Measurements from ENCODE around the gene FMNL2.
A peak's percentile ranks its signal among the peaks of the same experiment; 100 is the strongest.
"Not testable (repeated sequence)": the region's sequence is repeated elsewhere in the genome, so short reads cannot be mapped to it uniquely, and the experiment has no call there.

FMNL2 gene

DNA sequence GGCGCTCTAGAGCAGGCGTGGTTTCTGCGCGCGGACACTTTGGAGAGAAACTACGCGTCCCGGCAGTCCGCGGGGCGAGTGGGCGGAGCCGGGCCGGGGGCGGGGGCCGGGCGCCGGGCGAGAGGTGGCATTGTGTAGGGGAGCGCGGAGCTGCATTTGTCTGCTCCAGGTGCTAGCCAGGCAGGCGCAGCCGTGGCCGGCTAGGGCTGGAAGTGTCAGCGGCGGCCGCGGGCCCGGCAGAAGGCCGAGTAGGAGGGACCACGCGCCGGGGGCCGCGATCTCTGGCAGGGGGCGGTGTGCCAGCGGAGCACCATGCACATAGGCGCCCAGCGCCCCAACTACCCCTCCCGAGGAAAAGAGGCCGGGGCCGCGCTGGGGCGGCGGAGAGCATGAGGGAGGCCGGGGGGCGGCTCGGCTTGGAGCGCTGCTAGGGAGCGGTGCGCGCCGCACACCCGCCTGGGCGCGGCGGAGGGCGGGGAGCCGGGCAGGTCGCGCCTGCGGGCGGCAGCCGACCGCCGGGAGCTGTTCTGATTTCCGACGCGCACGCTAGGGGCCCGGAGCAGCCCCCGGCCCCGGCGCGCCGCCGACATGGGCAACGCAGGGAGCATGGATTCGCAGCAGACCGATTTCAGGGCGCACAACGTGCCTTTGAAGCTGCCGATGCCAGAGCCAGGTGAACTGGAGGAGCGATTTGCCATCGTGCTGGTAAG, at the start of gene FMNL2:
Gene FMNL2 (plus strand): TSS at position 159 of the 710 bp plus-strand sequence.
- DNase-seq (ENCODE audit: low read depth): peak; percentile 68

DNA sequence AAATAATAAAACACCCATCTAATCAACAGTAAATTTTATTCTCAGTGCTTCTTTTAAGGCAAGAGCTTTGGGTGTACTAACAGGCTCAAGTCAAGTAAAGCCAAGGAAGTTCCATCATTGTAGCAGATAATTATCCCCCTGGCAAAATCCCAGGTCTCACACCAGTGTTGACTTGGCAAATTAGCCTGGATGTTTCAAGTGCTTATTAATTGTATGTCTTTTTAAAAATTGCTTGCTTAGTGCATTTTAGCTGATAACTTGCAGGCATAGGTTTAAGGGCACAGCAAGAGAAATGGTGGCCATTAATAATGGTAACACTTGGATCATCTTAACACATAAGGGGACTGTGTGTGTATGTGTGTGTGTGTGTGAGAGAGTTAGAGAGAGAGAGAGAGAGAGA, 42.0 kb upstream of the FMNL2 start:
- no peak for DNase-seq (ENCODE audit: low read depth)

DNA sequence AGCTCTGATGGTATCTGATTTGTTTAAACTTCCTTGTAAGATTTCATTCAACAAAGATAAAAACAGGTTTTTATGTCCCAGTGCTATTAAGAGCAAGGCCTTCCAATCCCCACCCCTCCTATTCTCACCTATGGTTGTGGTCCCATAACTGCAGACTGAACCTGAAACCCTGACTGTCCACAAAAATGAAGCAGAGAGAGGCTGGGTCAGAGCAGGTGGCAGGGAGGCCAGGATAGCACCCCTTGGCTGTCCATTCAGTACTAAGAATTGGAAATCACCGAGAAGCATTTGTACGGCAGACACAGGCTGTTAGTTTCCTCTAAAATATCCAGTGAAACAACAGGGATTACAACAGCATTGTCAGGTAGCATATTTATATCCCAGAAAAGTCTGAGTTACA, 37.3 kb upstream of the FMNL2 start:
- no peak for DNase-seq (ENCODE audit: low read depth)

DNA sequence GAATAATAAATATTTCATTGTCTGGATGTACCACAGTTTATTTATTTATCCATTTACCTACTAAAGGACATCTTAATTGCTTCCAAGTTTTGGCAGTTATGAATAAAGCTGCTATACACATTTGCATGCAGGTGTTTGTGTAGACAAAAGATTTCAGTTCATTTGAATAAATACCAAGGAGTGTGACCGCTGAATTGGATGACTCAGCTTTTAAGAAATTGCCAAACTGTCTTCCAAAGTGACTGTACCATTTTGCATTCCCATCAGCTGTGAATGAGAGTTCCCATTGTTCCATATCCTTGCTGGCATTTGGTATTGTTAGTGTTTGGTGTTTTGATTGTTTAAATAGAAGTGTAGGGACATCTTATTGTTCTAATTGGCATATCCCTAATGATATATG, 36.2 kb upstream of the FMNL2 start:
- DNase-seq (ENCODE audit: low read depth): no peak

DNA sequence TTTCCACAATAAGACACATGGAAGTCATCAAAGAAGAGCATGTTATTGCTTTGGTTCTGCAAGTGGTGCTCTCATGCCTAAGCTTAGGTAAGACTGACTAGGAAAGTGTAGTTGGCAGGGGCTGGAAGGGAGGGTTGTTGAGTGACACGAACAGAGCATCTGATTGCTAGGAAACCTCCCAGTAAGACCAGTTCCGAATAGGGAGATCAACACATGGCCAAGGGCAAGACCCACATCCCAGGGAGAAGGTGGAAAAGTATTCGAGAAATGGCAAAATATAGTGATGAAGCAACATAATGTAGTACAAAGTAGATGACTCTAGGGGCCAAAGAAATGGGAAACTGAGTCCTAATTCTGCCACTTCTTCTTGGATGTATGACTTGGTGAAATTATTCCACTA, 33.8 kb upstream of the FMNL2 start:
- no peak for DNase-seq (ENCODE audit: low read depth)

DNA sequence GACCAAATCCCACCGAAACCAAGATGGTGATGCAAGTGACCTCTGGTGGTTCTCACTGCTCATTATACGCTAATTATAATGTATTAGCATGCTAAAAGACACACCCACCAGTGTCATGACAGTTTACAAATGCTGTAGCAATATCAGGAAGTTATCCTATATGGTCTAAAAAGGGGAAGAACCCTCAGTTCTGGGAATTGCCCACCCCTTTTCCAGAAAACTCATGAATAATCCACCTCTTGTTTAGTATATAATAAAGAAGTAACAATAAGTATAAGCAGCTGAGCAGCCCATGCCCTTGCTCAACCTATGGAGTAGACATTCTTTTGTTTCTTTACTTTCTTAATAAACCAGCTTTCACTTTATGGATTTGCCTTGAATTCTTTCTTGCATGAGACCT, 31.0 kb upstream of the FMNL2 start:
- no peak for DNase-seq (ENCODE audit: low read depth)

DNA sequence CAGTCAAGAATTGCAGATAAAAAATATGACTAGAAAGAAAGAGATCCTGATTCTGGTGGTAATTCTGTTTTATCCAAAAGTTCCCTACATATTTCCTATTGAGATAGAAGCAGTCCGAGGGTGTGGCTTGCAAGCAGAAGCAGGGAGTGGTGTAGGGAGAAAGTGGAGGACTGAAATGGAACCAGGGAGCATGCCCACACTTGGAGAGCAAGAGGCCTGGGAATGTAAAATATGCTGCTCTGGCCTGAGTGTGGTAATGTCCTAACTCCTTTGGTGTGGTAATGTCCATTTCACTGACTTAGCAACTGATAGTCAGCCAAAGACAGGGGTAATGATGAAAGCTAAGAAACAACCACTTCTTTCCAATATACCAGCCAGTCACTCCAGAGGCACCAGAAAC, 30.1 kb upstream of the FMNL2 start:
- peak; percentile 62 for DNase-seq (ENCODE audit: low read depth)

DNA sequence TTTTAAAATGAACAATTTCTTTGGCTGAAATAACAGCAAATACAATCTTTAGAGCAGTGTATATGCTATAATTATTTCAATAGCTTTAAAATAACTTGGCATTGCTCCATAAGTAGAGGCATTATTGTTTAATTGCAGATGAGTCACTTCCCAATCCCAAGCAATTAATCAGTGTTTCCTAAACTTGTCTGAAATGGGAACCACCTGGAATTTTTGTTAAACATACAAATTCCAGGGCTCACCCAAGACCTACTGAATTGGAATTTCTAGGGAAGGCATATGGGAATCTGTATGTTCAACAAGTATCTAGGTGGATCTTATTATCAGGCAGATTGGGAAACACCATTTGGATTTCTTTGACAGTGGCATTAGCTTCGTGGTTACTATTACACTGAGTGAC, 27.1 kb upstream of the FMNL2 start:
- no peak for DNase-seq (ENCODE audit: low read depth)

DNA sequence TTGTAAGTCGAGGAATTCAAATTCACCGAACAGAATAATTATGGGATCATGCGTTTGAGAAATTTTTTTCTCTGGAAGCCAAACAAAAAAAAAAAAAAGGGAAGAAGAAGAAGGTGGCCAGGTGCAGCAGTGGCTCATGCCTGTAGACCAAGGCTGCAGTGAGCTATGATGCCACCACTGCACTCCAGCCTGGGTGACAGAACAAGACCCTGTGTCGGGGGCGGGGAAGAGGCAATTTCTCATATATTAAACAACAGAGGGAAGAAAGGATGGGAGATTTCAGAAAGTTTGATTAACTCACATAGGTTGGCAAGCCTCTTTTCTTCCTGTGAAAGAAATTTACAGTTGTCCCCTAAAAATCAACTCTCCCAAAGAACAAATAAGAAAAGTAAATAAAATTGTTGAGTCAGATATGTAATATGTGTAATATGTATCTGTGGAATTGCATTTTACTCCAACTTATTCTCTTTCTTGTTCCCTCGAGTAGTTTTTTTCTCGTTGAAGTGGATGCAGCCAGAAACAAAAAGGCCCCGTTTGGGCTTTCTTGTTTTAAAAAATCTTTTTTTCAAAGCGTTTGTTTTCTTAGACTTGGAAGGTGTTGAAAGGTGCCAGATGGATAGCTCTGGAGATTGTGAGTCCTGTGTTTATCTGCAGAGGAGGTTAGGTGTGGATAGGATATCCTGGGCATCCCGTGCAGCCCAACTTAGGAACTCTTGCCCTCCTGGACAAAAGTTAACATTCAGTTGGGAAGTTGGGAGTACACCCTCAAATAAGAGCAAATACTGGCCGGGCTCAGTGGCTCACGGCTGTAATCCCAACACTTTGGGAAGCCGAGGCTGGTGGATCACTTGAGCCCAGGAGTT, 25.4 kb upstream of the FMNL2 start:
- no peak for DNase-seq (ENCODE audit: low read depth)

DNA sequence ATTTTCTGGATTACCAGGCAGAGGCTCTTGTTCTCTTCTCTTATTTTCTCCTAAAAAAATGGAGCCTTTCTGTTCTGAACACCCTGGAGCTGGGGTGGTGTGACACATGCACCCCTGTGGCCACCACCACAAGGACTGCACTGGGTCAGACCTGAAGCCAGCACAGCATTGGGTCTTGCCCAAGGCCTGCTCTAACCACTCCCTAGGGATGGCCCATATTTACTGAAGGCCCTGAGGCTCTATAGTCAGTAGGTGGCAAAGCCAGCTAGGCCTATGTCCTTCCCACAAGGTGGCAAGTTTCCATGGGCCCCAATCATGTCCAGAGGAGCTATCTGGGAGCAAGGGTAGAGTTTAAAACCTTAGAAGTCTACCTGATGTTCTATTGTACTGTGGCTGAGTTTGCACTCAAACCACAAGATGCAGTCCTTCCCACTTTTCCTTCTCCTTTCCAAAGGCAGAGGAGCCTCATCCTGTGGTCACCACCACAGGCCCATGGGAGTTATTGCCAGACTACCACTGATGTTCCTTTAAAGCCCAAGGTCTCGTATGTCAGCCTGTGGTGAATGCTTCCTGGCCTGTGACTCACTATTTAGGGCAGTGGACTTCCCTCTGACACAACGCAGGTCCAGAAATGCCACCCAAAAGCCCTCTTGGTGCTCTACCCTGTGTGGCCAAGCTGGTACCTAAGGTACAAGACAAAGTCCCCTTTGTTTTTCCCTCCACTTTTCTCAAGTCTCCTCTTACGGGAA, 15.0 kb upstream of the FMNL2 start:
- peak; percentile 7 for DNase-seq (ENCODE audit: low read depth)

DNA sequence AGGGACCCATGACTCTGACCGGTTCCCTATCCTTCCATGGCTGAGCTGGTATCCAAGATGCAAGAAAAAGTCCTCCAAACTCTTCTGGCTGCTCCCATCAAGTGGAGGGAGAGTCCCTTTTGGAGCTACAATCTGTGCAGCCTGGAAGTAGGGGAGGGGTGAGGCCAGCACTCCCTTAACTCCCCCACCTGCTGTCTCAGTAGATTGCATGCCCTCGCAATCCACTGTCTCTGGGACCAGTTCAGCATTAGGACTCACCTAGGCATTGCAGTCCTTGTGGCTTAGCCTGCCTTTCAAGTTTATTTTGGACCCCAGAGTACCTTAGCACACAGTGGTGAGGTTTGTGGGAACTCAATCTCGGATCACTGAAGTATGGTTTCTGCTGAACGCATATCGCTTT, 14.2 kb upstream of the FMNL2 start:
- no peak for DNase-seq (ENCODE audit: low read depth)

DNA sequence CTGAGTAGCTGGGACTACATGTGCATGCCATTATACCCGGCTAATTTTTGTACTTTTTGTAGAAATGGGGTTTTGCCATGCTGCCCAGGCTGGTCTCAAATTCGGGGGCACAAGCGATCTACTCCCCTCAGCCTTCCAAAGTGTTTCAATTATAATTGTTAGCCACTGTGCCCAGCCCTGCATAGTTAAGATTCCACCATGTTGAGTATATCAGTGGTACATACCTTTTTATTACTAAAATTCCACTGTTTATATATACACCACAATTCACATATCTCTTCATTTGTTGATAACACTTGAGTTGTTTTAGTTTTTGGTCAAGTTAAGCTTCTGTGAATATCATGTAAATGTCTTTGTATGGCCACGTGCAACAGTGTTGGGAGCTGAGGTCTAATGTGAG, 12.8 kb upstream of the FMNL2 start:
- DNase-seq (ENCODE audit: low read depth): no peak

DNA sequence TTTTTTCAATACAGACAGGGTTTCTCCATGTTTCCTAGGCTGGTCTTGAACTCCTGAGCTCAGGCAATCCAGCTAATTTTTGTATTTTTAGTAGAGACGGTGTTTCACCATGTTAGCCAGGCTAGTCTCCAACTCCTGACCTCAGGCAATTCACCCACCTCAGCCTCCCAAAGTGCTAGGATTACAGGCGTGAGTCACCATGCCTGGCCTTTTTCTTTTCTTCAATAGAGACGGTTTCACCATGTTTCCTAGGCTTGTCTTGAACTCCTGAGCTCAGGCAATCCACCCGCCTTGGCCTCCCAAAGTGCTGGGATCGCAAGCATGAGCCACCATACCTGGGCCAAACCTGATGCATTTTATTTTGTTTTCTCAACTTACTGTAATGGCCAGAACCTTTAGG, 9.8 kb upstream of the FMNL2 start:
- not testable (repeated sequence) for DNase-seq (ENCODE audit: low read depth)

DNA sequence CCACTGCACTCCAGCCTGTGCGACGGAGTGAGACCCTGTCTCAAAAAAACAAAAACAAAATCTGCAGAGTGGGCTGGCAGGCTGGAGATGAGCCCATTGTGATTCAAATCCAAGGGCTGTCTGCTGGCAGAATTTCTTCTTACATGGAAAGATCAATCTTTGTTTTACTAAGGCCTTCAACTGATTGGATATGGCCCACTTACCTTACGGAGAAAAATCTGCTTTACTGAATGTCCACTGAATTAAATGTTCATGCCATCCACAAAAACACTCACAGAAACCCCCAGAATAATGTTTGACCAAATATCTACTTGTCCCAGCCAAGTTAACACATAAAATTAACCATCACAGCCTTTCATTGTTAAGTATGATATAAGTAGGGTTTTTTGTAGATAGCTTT, 8.3 kb upstream of the FMNL2 start:
- DNase-seq (ENCODE audit: low read depth): no peak

DNA sequence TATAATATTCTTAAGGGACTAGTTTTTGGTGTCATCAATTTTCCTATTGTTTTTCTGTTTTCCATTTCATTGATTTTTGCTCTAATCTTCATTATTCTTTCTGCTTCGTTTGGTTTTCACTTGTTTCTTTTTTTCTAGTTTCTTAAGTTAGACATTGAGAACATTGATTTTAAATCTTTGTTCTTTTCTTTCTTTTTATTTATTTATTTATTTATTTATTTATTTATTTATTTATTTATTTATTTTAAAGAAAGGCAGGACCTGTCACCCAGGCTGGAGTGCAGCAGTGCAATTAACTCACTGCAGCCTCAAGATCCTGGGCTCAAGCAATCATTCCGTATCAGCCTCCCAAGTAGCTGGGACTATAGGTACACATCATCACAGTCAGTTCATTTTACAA, 7.0 kb upstream of the FMNL2 start:
- no peak for DNase-seq (ENCODE audit: low read depth)

DNA sequence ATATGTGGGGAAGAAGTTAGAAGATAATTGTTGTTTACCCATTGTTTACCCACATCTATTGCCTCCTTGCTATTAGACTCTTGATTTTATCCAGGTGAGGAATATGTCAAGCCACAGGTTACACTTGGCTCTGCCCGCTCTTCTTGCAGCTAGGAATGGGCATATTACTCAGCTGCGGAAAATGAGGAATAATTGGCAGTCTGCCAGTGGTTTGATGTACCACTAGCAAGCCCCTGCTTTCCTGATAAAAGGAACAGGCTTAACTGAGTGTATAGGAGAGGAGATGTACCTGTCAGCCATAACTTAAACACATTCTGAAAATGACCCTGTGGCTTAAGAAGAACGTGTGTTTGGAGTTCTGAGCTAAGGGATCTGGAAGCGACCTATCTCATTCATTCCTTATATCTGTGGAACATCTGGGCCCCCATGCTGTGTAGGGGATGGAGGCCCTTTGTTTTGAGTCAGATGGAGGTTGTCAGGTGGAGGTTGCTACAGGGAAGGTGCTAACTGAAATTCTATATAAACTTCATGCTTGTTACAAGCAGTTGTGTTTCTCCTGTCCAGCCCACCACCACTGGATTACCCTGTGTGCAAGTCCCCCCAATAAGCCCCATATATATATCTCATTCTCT, 4.6 kb upstream of the FMNL2 start:
- DNase-seq (ENCODE audit: low read depth): no peak

DNA sequence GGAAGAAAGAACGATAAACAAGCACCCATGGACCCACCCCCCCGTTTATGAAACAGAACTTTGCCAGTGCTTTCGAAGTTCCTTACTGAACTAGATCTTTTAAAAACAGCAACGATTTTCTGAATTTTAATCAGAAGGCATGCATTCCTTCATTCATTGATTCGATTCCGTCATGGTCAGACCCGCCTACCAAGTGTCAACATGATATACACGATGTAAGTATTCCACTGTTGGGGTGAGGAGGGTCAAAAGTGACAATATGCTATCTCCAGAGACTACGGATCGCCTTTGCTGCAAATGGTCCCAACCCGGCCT, 316 bp upstream of the FMNL2 start:
- DNase-seq (ENCODE audit: low read depth): no peak

DNA sequence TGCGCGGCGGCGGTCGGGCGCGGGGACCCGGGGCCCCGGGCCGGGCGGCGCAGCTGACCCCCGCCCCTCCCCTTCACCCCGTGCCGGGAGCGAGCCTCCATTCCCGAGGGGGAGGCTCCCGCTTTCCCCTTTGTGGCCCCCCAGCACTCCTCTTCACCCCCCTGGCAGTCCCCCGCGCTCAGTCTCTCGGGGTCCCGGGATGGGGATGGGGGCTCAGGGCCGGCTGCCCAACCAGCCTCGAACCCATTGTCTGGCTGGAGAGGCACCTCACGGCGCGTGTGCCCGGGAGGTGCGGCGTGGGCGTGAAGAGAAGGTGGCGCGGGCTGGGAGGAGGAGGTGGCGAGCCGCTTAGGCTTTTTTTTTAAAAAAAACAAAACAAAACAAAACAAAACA, 748 bp downstream of the FMNL2 start:
- no peak for DNase-seq (ENCODE audit: low read depth)

DNA sequence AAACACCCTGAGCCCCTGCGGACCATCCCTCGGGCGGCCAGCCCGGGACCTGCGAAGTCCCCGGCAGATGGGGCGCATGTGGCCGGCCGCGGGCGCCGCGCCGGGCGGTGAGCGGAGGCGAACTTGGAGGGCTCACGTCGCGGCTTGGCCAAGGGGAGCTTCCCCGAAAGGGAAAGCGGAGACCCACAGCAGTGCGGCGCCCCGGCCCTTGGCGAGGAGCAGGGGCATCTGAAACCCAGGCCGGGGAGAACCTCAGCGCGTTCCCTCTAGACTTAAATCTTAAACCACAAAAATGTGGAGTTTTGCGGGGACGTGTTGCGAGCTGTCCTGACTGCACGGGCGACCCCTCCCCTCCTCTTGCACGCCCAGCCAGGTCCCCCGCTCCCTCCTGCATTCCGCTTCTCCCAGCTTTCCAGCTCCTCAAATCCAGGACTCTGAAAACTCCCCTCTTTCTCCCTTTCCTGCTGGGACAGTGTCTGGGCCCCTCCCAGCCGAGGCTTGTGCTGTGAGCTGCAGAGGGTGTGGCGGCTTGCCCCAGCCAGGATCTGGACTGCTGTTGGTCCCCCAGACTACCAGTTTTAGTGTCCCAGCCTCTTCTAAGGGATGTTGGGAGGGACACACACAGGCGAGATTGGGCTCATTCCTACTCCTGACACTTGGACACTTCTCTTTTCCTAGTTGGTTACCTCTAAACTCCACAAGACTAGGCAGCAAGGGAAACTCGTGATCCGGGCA, 1.3 kb downstream of the FMNL2 start:
- DNase-seq (ENCODE audit: low read depth): peak; percentile 34

DNA sequence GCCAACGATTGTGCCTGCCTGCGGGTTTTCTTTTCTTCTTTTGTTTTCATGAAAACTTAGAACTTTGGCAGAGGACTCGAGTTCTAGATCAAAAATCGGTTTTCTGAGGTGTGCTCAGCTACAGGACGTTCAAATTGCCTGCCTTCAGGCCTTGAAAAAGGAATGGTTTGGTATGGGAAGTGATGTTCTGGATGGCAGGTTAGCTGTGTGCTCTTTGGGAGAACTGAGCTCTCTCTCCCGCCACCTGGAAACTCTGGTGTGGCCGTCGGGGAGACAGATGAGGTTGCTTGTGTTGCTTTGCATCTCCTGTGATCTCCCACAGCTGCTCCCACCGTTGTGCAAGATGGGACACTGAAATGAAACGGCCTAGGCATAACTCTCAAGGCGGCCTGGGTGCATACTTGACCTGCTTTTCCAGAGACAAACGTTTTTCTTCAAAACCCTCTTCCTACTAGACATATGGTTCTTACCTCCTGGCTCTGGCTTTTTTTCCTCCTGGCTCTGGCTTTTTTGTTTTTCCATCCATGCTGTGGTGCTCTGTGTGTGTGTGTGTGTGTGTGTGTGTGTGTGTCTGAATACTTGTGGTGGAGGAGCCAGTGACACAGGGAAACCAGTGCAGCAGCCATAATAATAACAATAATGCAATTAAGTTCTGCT, 2.0 kb downstream of the FMNL2 start:
- DNase-seq (ENCODE audit: low read depth): peak; percentile 84

DNA sequence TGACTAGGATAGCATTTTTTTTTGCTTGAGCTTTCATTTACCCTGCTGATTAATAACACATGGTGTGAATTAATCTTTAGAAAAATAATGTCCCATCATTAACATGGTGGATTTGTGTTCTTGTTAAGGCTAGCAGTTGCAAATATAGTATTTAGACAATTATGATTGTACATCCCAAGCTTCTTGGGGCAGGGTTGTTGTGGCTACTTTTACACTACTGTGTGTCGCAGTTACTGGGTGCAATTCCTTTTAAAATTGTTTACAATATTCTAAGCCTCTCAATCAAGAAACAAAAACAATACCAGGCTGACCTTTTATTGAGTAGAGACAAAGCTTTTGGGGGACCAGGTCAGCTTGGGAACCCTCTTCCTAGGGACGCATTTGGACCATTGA, 2.5 kb downstream of the FMNL2 start:
- DNase-seq (ENCODE audit: low read depth): no peak
